ENCODE measurements around the gene ATXN10. TPM values are rescaled to one million over a fixed set of nuclear protein-coding genes. Genes with fewer than 3 reads are reported as not detected.

The ATXN10 gene
- total RNA-seq, 4 donors from 2014 or later = 83.5 to 127 (median 96.6) TPM

DNA sequence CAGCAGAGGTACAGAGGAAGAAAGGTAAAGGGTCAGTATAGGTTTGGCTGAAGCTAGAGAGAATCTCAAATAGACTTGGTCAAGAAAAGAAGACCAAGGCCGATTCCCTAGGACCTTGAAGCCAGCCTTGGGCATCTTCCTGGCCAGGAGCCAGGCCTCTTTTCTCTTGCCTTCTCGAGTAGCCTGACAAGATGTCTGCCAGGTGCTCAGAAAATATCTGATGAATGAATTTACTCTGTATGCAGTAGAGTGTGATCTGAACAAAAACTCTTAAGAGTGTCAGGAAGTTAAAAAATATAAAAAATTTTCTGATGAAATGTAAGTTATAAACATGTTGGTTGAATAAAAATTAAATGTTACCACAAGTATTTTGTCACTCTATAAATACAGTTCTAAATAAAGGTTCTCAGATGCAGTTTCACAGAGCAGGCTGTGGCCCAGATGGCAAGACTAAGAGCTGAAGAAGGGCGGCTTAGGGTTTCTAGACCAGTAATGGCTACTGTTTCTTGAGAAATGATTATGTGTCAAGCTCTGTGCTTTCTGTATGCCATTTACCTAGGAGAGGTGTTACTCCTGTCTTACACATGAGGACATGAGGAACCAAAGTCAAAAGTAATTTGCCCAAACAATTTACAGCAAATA is 98.1 kb downstream of the ATXN10 start:
- TF ChIP-seq, protein P1, sequence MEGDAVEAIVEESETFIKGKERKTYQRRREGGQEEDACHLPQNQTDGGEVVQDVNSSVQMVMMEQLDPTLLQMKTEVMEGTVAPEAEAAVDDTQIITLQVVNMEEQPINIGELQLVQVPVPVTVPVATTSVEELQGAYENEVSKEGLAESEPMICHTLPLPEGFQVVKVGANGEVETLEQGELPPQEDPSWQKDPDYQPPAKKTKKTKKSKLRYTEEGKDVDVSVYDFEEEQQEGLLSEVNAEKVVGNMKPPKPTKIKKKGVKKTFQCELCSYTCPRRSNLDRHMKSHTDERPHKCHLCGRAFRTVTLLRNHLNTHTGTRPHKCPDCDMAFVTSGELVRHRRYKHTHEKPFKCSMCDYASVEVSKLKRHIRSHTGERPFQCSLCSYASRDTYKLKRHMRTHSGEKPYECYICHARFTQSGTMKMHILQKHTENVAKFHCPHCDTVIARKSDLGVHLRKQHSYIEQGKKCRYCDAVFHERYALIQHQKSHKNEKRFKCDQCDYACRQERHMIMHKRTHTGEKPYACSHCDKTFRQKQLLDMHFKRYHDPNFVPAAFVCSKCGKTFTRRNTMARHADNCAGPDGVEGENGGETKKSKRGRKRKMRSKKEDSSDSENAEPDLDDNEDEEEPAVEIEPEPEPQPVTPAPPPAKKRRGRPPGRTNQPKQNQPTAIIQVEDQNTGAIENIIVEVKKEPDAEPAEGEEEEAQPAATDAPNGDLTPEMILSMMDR (IDR thresholded peaks at IDR 0.05; ENCODE audit: low read depth) = no peak

DNA sequence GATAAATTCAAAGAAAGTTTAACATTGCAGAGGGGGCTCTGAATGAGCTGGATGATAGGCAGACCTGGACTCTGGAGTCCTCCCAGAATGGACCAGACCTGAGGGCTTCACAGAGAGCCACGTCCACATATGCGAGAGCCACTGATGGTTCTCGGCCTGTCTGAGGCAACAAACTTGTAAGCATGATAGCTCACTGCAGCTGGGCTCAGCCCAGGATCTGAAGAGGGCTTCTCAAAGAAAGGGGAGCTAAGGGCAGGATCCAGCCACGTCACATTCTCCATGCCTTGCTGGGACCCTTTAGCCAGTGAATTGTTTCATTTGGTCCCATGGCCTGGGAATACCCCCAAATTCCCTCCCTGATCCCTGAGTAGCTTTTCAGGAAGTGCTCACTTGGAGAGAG is 98.9 kb downstream of the ATXN10 start:
- TF ChIP-seq, protein P1 (IDR thresholded peaks at IDR 0.05; ENCODE audit: low read depth) = no peak

DNA sequence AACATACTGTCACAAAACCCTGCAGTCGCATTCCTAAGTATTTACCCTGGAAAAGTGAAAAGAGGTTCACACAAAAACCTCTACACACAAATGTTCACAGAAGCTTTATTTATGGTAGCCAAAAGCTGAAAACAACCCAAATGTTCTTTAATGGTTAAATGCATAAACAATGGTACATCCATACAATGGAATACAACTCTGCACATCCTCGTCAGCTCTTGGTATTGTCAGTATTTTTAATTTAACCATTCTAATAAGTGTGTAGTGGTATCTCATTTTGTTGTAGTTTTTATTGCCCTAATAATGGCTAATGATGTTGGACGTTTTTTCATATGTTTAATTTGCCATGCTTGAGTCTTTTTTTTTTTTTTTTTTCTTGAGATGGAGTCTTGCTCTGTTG is 99.4 kb downstream of the ATXN10 start:
- TF ChIP-seq, protein P1 (IDR thresholded peaks at IDR 0.05; ENCODE audit: low read depth) = no peak

DNA sequence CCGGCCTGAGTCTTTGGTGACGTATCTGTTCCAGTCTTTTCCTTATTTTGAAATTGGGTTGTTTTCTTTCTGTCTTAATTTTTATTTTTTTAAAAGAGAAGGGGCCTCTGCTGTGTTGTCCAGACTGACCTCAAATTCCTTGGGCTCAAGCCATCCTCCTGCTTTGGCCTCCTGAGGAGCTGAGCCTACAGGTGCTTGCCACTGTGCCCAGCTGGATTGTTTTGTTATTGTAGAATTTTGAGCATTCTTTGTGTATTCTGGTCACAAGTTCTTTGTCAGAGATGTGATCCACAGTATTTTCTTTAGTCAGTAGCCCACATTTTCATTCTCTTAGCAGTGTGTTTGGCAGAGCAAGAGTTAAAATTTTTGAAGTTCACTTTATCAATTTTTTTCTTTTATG is 100.1 kb downstream of the ATXN10 start:
- TF ChIP-seq, protein P1 (IDR thresholded peaks at IDR 0.05; ENCODE audit: low read depth) = no peak

DNA sequence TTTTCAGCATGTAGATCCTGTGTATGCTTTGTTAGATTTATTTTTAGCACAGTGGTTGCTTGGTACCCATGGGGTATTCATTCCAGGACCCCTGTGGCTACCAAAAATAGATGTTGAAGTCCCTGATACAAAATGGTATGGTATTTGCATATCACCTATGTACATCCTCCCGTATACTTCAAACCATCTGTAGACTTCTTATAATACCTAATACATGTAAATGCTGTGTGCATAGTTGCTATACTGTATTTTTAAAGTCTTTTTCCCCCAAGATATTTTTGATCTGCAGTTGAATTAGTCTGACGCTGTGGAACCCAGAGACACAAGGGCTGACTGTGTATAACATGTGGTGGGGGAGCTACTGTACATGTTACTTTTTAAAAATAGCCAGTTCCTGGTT is 101.1 kb downstream of the ATXN10 start:
- TF ChIP-seq, protein P1 (IDR thresholded peaks at IDR 0.05; ENCODE audit: low read depth) = no peak

DNA sequence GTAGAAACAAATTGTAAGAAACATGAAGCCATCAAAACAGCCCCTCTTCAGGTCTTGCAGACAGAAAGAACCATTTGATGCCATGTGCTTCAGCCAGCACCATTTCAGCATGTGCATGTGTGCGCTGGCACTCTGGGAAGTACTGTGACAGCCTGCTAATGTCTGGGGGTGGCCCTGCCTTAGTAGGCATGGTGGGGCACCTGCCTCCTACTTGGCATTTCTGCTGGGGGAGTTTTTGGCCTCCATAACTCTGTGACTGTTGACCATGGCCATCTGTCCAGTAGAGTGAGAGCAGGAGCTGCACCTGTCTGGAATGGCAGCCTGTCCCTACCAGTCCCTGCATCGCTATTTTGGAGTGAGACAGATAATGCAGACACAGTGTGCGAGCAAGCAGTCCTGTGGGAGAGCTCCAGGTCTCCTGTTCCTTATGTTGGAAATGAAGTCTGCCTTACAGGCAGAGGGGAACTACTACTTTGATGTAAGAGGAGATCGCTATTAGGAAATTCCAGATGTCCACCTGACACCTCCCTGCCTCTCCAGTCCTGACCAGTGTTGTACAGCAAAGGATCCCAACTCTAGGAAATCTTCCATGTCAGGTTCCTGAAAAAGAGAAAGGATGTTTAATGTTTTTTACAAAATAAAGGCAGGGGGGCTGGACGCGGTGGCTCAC is 102.5 kb downstream of the ATXN10 start:
- TF ChIP-seq, protein P1 (IDR thresholded peaks at IDR 0.05; ENCODE audit: low read depth) = no peak

DNA sequence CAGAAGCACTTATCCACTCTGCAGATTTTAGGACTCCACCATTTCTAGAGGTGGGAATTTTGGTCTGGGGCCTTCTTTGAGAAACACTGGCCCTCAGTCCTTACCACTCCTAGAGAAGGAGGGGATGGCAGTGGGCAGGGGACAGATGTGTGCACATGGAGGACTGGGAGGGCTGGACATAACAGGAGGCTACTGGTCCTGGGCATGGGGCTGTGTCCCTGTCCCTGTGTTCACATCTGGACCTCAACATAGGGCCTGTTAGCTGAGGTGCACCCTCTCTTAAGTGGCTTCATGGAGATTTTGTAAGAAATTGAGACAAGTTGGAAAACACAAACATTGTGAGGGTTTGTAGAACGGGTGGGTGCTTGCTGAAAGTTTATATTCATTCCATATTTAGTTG is 103.4 kb downstream of the ATXN10 start:
- TF ChIP-seq, protein P1 (IDR thresholded peaks at IDR 0.05; ENCODE audit: low read depth) = no peak

All from subcutaneous adipose tissue (tissue), 4 donors.